IPS DF 6.9 (cell line): ENCODE measurements around the gene SLC25A26.

ENCODE experiments used
- DNase-seq: peaks from one replicate; pipeline ENCODE4 v3.0.0-alpha.2; 2013; ENCODE audit warnings: low read depth, low spot score
- H3K27ac ChIP-seq: one replicate; pipeline ENCODE4 v1.5.1; 2013; ENCODE audit warnings: low read length, control low read depth
- H3K27me3 ChIP-seq: 2 replicates; pipeline ENCODE4 v1.6.1; 2013; ENCODE audit warnings: mild to moderate bottlenecking, low read length; ENCODE audit not compliant: control insufficient read depth, insufficient read depth
- H3K36me3 ChIP-seq: 2 replicates; pipeline ENCODE4 v1.6.1; 2013; ENCODE audit warnings: low read length; ENCODE audit not compliant: control insufficient read depth, insufficient read depth
- H3K4me1 ChIP-seq: 2 replicates; pipeline ENCODE4 v1.6.1; 2013; ENCODE audit warnings: low read length; ENCODE audit not compliant: control insufficient read depth, insufficient read depth
- H3K4me3 ChIP-seq: 2 replicates; pipeline ENCODE4 v1.5.1; 2013; ENCODE audit warnings: mild to moderate bottlenecking, low read length
- H3K9me3 ChIP-seq: 2 replicates; pipeline ENCODE4 v1.6.1; 2013; ENCODE audit warnings: low read length, inconsistent platforms; ENCODE audit not compliant: control insufficient read depth, insufficient read depth
- WGBS: extraction: QIAGEN DNeasy Blood & Tissue Kit; methylation state at CpG from one replicate; pipeline ENCODE4 v1.1.7; 2013; ENCODE audit warnings: mixed read lengths, missing lambda C conversion rate; ENCODE audit not compliant: insufficient read length, insufficient coverage; 5-methylcytosine and 5-hydroxymethylcytosine counted together

The SLC25A26 gene

GRCh38 chr3:66399529-66400232 is 178.9 kb downstream of the SLC25A26 start:
- H3K9me3 ChIP-seq: no peaks in the 10 kb centered on the region
- WGBS: no CpG with 5 or more reads among the region's 10 CpGs
- no peak overlapping the region for H3K4me3 ChIP-seq
- DNase-seq: no peak
- peaks cover 40% of the 10 kb centered on the region; the same call in 1 of the 2 replicates for H3K36me3 ChIP-seq
- H3K27me3 ChIP-seq: no peaks in the 10 kb centered on the region
- H3K4me1 ChIP-seq: peaks cover 3% of the 10 kb centered on the region
- no peak overlapping the region for H3K27ac ChIP-seq

- no CpG with 5 or more reads among the region's 15 CpGs for WGBS
- DNase-seq: no peak
- no peaks in the 10 kb centered on the region for H3K27me3 ChIP-seq
- H3K9me3 ChIP-seq: no peaks in the 10 kb centered on the region
- H3K27ac ChIP-seq: no peak overlapping the region
- H3K4me1 ChIP-seq: peaks cover 3% of the 10 kb centered on the region
- H3K36me3 ChIP-seq: peaks cover 45% of the 10 kb centered on the region
- no peak overlapping the region for H3K4me3 ChIP-seq
Observed at GRCh38 chr3:66400411-66401156, 179.8 kb downstream of the SLC25A26 start.

GRCh38 chr3:66401157-66401550 is 180.4 kb downstream of the SLC25A26 start:
- Histone ChIP-seq H3K4me1 (peaks cover 3% of the 10 kb centered on the region), H3K4me3 (no peak overlapping the region), H3K9me3 (no peaks in the 10 kb centered on the region), H3K27ac (no peak overlapping the region), H3K27me3 (no peaks in the 10 kb centered on the region), H3K36me3 (peaks cover 42% of the 10 kb centered on the region)
- DNase-seq: no peak
- no CpG with 5 or more reads among the region's 10 CpGs for WGBS

GRCh38 chr3:66401675-66402491 is 181.1 kb downstream of the SLC25A26 start:
- WGBS: no CpG with 5 or more reads among the region's 20 CpGs
- no peak for DNase-seq

GRCh38 chr3:66402596-66403290 is 181.9 kb downstream of the SLC25A26 start:
- no CpG with 5 or more reads among the region's 13 CpGs for WGBS
- H3K4me1 ChIP-seq: peaks cover 4% of the 10 kb centered on the region
- H3K36me3 ChIP-seq: peaks cover 44% of the 10 kb centered on the region
- no peaks in the 10 kb centered on the region for H3K9me3 ChIP-seq
- no peaks in the 10 kb centered on the region for H3K27me3 ChIP-seq
- H3K27ac ChIP-seq: no peak overlapping the region
- no peak for DNase-seq
- H3K4me3 ChIP-seq: no peak overlapping the region

More at GRCh38 chr3:66401675-66402491, 181.1 kb downstream of the SLC25A26 start:
- peaks cover 43% of the 10 kb centered on the region for H3K36me3 ChIP-seq
- no peaks in the 10 kb centered on the region for H3K27me3 ChIP-seq
- no peak overlapping the region for H3K4me3 ChIP-seq
- H3K4me1 ChIP-seq: peaks cover 3% of the 10 kb centered on the region
- H3K27ac ChIP-seq: no peak overlapping the region
- no peaks in the 10 kb centered on the region for H3K9me3 ChIP-seq

GRCh38 chr3:66403323-66403990 is 182.7 kb downstream of the SLC25A26 start:
- Histone ChIP-seq H3K27me3 (no peaks in the 10 kb centered on the region), H3K4me1 (peaks cover 6% of the 10 kb centered on the region), H3K36me3 (peaks cover 39% of the 10 kb centered on the region), H3K27ac (no peak overlapping the region), H3K9me3 (no peaks in the 10 kb centered on the region), H3K4me3 (no peak overlapping the region)
- WGBS: no CpG with 5 or more reads among the region's 13 CpGs
- no peak for DNase-seq

GRCh38 chr3:66404197-66404596 is 183.4 kb downstream of the SLC25A26 start:
- no CpG with 5 or more reads among the region's 15 CpGs for WGBS
- Histone ChIP-seq H3K9me3 (no peaks in the 10 kb centered on the region), H3K4me3 (no peak overlapping the region), H3K4me1 (peaks cover 6% of the 10 kb centered on the region), H3K27ac (no peak overlapping the region), H3K27me3 (no peaks in the 10 kb centered on the region), H3K36me3 (peaks cover 36% of the 10 kb centered on the region)
- DNase-seq: no peak

- Histone ChIP-seq H3K27me3 (no peaks in the 10 kb centered on the region), H3K4me3 (no peak overlapping the region), H3K36me3 (peaks cover 42% of the 10 kb centered on the region), H3K27ac (no peak overlapping the region), H3K9me3 (no peaks in the 10 kb centered on the region), H3K4me1 (peaks cover 6% of the 10 kb centered on the region)
- no peak for DNase-seq
- no CpG with 5 or more reads among the region's 32 CpGs for WGBS
Observed at GRCh38 chr3:66404903-66405700, 184.3 kb downstream of the SLC25A26 start.

GRCh38 chr3:66405701-66406091 is 184.9 kb downstream of the SLC25A26 start:
- peaks cover 6% of the 10 kb centered on the region for H3K4me1 ChIP-seq
- H3K36me3 ChIP-seq: peaks cover 45% of the 10 kb centered on the region
- no CpG with 5 or more reads among the region's 11 CpGs for whole genome bisulfite sequencing
- no peaks in the 10 kb centered on the region for H3K9me3 ChIP-seq
- no peaks in the 10 kb centered on the region for H3K27me3 ChIP-seq
- DNase-seq: no peak
- no peak overlapping the region for H3K27ac ChIP-seq
- H3K4me3 ChIP-seq: no peak overlapping the region
